GM21786 (cell line): ENCODE results near the gene GSTM1.

ENCODE experiments used
- ATAC-seq: cut with Tn5 transposase; IDR thresholded peaks from one replicate; pipeline ENCODE4 v1.9.1; 2021; ENCODE audit not compliant: unreplicated experiment

GSTM1 gene

DNA sequence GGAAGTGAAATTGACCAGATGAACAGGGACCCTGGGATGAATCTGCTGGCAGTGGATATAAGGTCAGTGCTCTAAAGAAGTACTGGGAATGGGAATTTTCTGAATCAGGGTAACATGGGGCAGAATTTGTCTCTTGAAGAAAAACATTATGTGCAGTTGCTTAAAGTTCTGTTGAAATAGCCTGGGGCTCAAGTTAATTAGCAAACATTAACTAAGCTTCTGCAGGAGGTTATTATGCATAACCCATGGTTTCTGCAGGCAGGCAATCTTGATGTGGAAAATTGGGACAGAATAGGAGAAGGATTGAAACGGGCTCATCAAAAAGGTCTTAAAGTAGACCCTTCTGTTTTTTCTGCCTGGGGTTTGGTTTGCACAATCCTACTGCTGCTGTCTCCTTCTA is 38.4 kb downstream of the GSTM1 start:
- ATAC-seq: no peak

DNA sequence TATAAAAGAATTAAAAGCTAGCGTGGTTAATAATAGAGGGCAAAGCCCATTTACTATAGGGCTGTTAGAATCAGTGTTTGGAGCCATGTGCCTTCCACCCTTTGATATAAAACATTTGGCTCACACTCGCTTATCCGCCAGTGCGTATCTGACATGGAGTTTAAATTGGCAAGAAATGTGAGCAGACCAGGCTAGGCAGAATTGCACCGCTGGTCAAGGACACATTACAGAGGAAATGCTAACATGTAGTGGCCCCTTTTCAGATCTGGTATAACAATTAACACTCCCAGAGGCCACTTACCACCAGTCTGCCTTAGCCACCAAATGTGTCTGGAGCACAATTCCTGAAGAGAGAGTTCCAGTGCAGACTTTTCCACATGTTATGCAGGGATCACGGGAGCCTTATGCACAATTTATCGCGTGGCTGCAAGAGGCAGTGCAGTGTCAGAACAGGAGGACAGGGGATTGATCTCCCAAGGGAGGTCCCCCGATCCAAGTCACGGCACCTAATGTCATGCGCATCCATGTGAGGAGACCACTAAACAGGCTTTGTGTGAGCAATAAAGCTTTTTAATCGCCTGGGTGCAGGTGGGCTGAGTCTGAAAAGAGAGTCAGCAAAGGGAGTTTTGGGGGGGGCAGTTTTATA is 39.2 kb downstream of the GSTM1 start:
- no peak for ATAC-seq

DNA sequence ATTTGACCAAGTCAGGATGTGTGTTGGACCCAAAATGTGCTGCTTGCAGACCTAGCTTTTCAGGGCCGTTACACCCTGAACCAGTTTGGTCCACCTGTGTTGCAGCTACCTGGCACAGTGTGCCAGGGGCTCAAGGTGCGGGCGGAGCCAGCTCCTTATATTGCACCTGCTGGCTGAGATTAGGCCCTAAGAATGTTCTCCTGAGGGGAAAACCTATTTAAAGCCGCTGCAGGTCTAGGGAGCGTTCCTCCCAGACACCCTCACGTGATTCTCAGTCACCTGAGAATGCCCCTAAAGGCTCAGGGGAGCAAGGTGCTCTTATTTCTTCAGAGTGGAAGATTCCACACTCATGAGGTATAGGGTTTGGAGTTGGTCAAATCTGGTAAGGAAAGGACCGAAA is 41.3 kb downstream of the GSTM1 start:
- no peak for ATAC-seq

DNA sequence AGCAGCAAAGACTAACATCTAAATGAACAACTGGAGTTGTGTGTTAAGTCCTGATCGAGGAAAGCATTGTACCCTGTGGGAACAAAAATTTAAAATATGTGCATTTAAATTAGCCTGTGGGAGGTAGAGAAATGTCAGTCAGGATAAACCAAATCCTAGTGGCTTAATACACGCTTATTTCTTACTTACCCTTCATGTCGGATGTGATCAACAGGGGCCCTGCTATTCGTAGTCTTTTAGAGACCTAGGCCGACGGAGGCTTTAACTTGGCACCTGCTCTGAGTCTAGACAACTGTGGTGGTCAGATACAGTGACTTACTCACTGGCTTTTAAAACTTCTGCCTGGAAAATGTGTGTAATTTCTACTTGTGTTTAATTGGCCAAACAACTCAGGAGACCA is 43.0 kb downstream of the GSTM1 start:
- no peak for ATAC-seq

DNA sequence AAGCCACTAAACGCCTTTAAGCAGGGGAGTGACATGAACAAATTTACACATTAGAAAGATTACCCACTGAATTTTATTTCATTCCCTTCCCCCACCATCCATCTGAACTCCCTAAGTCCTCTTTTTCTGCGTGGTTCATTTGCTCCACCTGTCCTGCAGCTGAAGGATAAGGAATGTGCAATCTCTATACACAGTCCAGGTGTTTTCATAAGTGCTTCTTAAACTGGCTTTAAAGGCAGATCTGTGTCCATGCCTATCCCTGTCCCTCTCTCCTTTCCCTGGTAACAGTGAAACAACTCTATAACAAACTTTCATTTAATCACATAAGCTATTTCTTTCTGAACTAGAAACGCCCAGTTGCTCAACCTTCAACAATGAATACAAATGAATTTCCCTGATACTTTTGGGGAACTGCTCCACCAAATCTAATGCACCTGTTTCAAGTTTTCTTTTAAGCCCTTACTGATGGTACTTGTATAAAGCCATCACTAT is 44.8 kb downstream of the GSTM1 start:
- ATAC-seq: no peak

DNA sequence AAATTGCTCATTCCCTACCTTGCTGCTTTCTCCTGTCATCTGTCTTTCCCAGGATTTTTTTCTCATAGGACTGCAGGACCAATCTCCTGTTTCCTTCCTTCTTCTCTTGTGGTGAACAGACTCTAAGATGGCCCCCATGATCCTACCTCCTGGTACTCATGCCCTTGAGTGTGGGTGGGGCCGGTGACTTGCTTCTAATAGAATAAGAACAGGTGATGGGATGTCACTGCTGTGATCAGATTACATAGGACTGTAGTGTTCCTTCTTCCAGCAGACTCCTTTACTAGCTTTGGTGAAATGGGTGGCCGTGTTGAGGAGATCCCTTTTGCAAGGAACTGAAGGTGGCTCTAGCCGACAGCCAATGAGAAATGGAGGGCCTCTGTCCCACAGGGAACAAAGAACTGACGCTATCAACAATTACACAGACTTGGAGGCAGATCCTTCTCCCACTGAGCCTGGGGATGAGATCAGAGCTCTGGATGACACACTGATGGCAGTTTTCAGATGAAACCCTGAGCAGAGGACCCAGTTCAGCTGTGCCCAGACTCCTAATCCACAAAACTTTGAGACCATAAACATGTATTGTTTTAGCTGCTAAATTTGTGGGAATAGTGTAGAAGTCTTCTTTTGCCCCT is 45.7 kb downstream of the GSTM1 start:
- ATAC-seq: no peak

DNA sequence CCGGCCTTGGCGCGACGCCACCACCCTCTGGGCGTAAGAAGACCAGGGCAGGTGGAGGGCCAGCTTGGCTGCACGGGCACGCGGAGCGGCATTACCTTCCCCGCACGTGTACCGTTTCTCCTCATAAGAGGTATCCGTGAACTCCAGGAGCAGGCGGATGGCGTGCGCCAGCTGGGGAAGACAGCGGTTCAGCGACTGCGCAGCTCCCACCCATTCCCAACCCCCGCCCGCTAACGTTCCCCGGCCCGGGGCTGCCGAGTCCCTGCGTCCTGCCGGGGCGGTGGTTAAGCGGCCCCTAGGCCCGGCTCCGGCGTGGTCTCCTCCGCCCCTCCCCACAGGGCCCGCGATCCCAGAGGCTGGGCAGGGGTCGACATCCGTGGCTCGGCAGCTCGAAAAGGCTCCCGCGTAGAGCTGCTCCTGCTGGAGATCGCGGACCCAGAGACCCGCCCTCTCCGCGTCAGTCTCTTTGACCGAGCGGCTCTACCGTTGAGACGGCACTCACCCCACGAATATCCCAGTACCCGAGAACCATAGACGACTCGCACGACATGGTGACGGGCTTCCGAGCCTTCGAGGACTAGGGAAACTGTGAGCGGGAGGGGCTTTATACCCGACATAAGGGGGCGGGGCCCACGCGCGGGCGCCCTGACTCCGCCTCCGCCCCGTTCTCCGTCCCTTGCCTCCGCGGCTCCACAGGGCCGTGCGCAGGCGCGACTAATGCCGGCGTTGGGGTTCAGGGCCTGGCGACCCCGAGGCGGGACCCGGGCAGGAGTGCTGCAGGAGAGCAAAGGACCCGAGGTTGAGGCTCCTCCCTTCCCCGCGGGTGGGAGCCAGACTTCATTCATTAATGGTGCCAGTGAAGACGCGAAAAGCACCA is 52.4 kb downstream of the GSTM1 start:
- no peak for ATAC-seq

DNA sequence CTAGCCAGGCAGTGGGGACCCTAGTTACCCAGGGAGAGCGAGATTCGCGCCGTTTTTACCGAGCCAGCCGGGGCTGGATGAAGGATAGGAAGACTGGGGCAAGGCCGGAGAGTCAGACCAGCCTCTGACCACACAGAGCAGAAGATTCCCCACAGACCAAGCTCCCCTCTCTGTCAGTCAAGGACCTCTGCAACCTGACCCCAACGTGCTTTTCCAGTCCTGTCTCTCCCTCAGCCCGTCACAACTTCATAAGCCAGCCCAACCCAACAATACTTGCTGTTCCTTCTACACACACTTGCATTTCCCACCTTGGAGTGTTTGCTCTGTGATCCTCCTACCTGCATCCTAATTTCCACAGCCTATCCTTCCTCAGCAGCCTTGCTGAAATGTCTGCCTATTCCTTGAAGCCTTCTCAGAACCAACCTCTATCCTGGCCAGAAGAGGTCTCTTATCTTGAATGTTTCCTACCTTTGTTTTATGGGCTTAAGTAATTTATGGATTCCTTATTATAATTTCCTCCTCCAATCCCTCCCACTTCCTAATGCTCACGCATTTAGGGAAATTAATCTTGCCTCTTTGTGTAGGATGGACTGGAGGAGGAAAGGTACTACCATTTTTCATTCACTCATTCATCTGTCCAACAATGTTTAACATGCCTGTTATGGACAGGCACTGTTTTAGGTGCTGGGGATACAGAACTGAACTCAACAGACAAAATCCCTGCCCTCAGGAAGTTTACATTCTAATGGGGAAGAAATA is 53.2 kb downstream of the GSTM1 start, which contains the start of gene GSTM3:
TSS of gene GSTM3 (minus strand) at position 424 of the 759 bp plus-strand sequence. CDS start 751 bp downstream, outside the sequence.
- ATAC-seq: no peak
